GM12892 (cell line): ENCODE data around the gene PAAF1.

Experiments used
- POLR2A ChIP-seq: IDR thresholded peaks from 2 replicates; pipeline ENCODE4 v1.6.1; 2011; ENCODE audit warnings: low read depth, low read length, control low read depth
- POLR2AphosphoS5 ChIP-seq: IDR thresholded peaks from 2 replicates; pipeline ENCODE4 v1.6.1; 2011; ENCODE audit warnings: low read depth, low read length, control low read depth
- TAF1 ChIP-seq: IDR thresholded peaks from 2 replicates; pipeline ENCODE4 v1.6.1; 2011; ENCODE audit warnings: low read depth, mild to moderate bottlenecking, control low read depth, low read length, borderline replicate concordance

GRCh38 chr11:73883856-73884255 is 7.1 kb downstream of the PAAF1 start:
- TF ChIP-seq POLR2A (no peak), TAF1 (no peak), POLR2AphosphoS5 (no peak)
